ENCODE measurements around the gene BBOX1.
"Not testable (repeated sequence)": the region's sequence is repeated elsewhere in the genome, so short reads cannot be mapped to it uniquely, and the experiment has no call there.

BBOX1 gene

GRCh38 chr11:27129686-27130085 is 89.1 kb downstream of the BBOX1 start:
- no peak for DNase-seq (ENCODE audit: low read depth)

GRCh38 chr11:27130806-27131205 is 90.2 kb downstream of the BBOX1 start:
- DNase-seq (ENCODE audit: low read depth), result no peak

GRCh38 chr11:27135924-27136329 is 95.3 kb downstream of the BBOX1 start:
- DNase-seq (ENCODE audit: low read depth), result not testable (repeated sequence)

- no peak for DNase-seq (ENCODE audit: low read depth)
These were observed 98.1 kb downstream of the BBOX1 start for GRCh38 chr11:27138716-27139115.

GRCh38 chr11:27139742-27140367 is 99.2 kb downstream of the BBOX1 start:
- DNase-seq (ENCODE audit: low read depth), result no peak

GRCh38 chr11:27141576-27141975 is 101.0 kb downstream of the BBOX1 start:
- no peak for DNase-seq (ENCODE audit: low read depth)

- DNase-seq (ENCODE audit: low read depth), result no peak
These were observed 107.3 kb downstream of the BBOX1 start for GRCh38 chr11:27147916-27148315.

GRCh38 chr11:27148506-27148905 is 107.9 kb downstream of the BBOX1 start:
- DNase-seq (ENCODE audit: low read depth), result no peak

GRCh38 chr11:27150098-27150497 is 109.5 kb downstream of the BBOX1 start:
- no peak for DNase-seq (ENCODE audit: low read depth)

GRCh38 chr11:27153136-27153535 is 112.5 kb downstream of the BBOX1 start:
- DNase-seq (ENCODE audit: low read depth), result no peak

- no peak for DNase-seq (ENCODE audit: low read depth)
These were observed 118.1 kb downstream of the BBOX1 start for GRCh38 chr11:27158456-27159334.

GRCh38 chr11:27159335-27159679 is 118.7 kb downstream of the BBOX1 start:
- no peak for DNase-seq (ENCODE audit: low read depth)

GRCh38 chr11:27161071-27161470 is 120.5 kb downstream of the BBOX1 start:
- DNase-seq (ENCODE audit: low read depth), result no peak

GRCh38 chr11:27162237-27162636 is 121.6 kb downstream of the BBOX1 start:
- DNase-seq (ENCODE audit: low read depth), result no peak

- DNase-seq (ENCODE audit: low read depth), result no peak
These were observed 125.5 kb downstream of the BBOX1 start for GRCh38 chr11:27166130-27166529.

- no peak for DNase-seq (ENCODE audit: low read depth)
These were observed 130.9 kb downstream of the BBOX1 start for GRCh38 chr11:27171376-27171958.

- no peak for DNase-seq (ENCODE audit: low read depth)
These were observed 132.9 kb downstream of the BBOX1 start for GRCh38 chr11:27173545-27173944.

- no peak for DNase-seq (ENCODE audit: low read depth)
These were observed 133.4 kb downstream of the BBOX1 start for GRCh38 chr11:27174021-27174420.

- no peak for DNase-seq (ENCODE audit: low read depth)
These were observed 134.1 kb downstream of the BBOX1 start for GRCh38 chr11:27174672-27175210.

GRCh38 chr11:27175562-27175961 is 134.9 kb downstream of the BBOX1 start:
- DNase-seq (ENCODE audit: low read depth), result not testable (repeated sequence)

All from activated T-helper 1 cell treated with Interleukin-2 at 50 U/mL for 16 hours (primary cell).